Neural progenitor cell (in vitro differentiated cells): Measurements from ENCODE around the gene RASA2. TPM values are rescaled to one million over a fixed set of nuclear protein-coding genes. Genes with fewer than 3 reads are reported as not detected.

Experiments
- DNase-seq: peaks from one replicate; pipeline ENCODE4 v3.0.0-alpha.2; 2016; ENCODE audit warnings: low spot score
- H2AFZ ChIP-seq: fragments of 200-600 bp; sonication (generic); replicated peaks from 2 replicates; pipeline ENCODE4 v1.6.1; 2016; ENCODE audit warnings: antibody characterized with exemption
- H3F3A ChIP-seq: fragments of 200-600 bp; sonication (generic); 2 replicates; pipeline ENCODE4 v1.6.1; 2016; ENCODE audit warnings: antibody characterized with exemption, low read depth
- H3K27ac ChIP-seq: fragments of 200-600 bp; sonication (generic); 2 replicates; pipeline ENCODE4 v1.5.1; 2016; ENCODE audit warnings: mild to moderate bottlenecking
- H3K27me3 ChIP-seq: fragments of 200-600 bp; sonication (generic); 2 replicates; pipeline ENCODE4 v1.6.1; 2016; ENCODE audit warnings: mild to moderate bottlenecking, moderate library complexity
- H3K36me3 ChIP-seq: fragments of 200-600 bp; sonication (generic); 2 replicates; pipeline ENCODE4 v1.5.1; 2016
- H3K4me1 ChIP-seq: fragments of 200-600 bp; sonication (generic); 2 replicates; pipeline ENCODE4 v1.6.1; 2016; ENCODE audit warnings: mixed run types
- H3K4me2 ChIP-seq: fragments of 200-600 bp; sonication (generic); 2 replicates; pipeline ENCODE4 v1.6.1; 2016
- H3K4me3 ChIP-seq: fragments of 200-600 bp; sonication (generic); 2 replicates; pipeline ENCODE4 v1.5.1; 2016
- H3K79me2 ChIP-seq: fragments of 200-600 bp; sonication (generic); 2 replicates; pipeline ENCODE4 v1.6.1; 2016; ENCODE audit warnings: low read depth
- H3K9ac ChIP-seq: fragments of 200-600 bp; sonication (generic); 2 replicates; pipeline ENCODE4 v1.6.1; 2016
- H3K9me3 ChIP-seq: fragments of 200-600 bp; sonication (generic); 2 replicates; pipeline ENCODE4 v1.5.1; 2016; ENCODE audit warnings: low read depth
- H4K20me1 ChIP-seq: fragments of 200-600 bp; sonication (generic); 2 replicates; pipeline ENCODE4 v1.6.1; 2016; ENCODE audit warnings: low read depth
- H3K27ac Mint-ChIP-seq: 3 replicates; pipeline ENCODE4 v1.8.0; 2021; ENCODE audit warnings: mixed read lengths
- H3K27me3 Mint-ChIP-seq: 2 replicates; pipeline ENCODE4 v1.8.0; 2022; ENCODE audit warnings: low read depth, mild to moderate bottlenecking, inconsistent platforms, moderate library complexity, mixed read lengths; ENCODE audit not compliant: insufficient read depth
- H3K36me3 Mint-ChIP-seq: 3 replicates; pipeline ENCODE4 v1.8.0; 2021; ENCODE audit warnings: mixed read lengths
- H3K4me1 Mint-ChIP-seq: 3 replicates; pipeline ENCODE4 v1.8.0; 2021; ENCODE audit warnings: mixed read lengths
- H3K4me3 Mint-ChIP-seq: 3 replicates; pipeline ENCODE4 v1.8.0; 2021; ENCODE audit warnings: mild to moderate bottlenecking, moderate library complexity, mixed read lengths
- H3K9me3 Mint-ChIP-seq: 3 replicates; pipeline ENCODE4 v1.8.0; 2020; ENCODE audit warnings: mixed read lengths
- CTCF ChIP-seq: fragments of 200-600 bp; sonication (generic); IDR thresholded peaks from 2 replicates; pipeline ENCODE4 v1.5.1; 2017; ENCODE audit warnings: antibody characterized with exemption, mild to moderate bottlenecking
- EZH2 ChIP-seq: fragments of 200-600 bp; sonication (generic); IDR thresholded peaks from 2 replicates; pipeline ENCODE4 v1.6.1; 2017; ENCODE audit warnings: antibody characterized with exemption, mild to moderate bottlenecking, moderate library complexity
- EZH2phosphoT487 ChIP-seq: fragments of 200-600 bp; sonication (generic); IDR thresholded peaks from 2 replicates; pipeline ENCODE4 v1.6.1; 2017; ENCODE audit warnings: antibody characterized with exemption
- total RNA-seq: library from RNA; depleted of rRNA; stranded (reverse); fragments of >200 nt; gene quantifications from 2 replicates; pipeline ENCODE4 v1.2.3, GENCODE V29; 2015; ENCODE audit warnings: low replicate concordance

Gene RASA2
- total RNA-seq, 1 donor from 2014 or later, result 48.4 TPM

- Histone ChIP-seq H3K79me2 (no peaks in the 10 kb centered on the region), H3F3A (no peaks in the 10 kb centered on the region), H4K20me1 (no peaks in the 10 kb centered on the region), H3K4me3 (no peak overlapping the region), H2AFZ (no peak overlapping the region), H3K36me3 (peaks cover 20% of the 10 kb centered on the region), H3K4me1 (no peaks in the 10 kb centered on the region), H3K4me2 (no peak overlapping the region), H3K9ac (no peak overlapping the region), H3K9me3 (peaks cover 5% of the 10 kb centered on the region), H3K27ac (no peak overlapping the region), H3K27me3 (no peaks in the 10 kb centered on the region)
- no peak overlapping the region for H3K4me3 Mint-ChIP-seq
- H3K27ac Mint-ChIP-seq, result no peak overlapping the region
- H3K4me1 Mint-ChIP-seq, result no peaks in the 10 kb centered on the region
- peaks cover 71% of the 10 kb centered on the region for H3K36me3 Mint-ChIP-seq
- H3K27me3 Mint-ChIP-seq, result no peaks in the 10 kb centered on the region
- no peak for DNase-seq
- TF ChIP-seq EZH2, result no peak
- TF ChIP-seq CTCF, result no peak
- peaks cover 44% of the 10 kb centered on the region for H3K9me3 Mint-ChIP-seq
Measured at GRCh38 chr3:141544697-141545096, 57.9 kb downstream of the RASA2 start.

- peaks cover 5% of the 10 kb centered on the region for H3K9me3 ChIP-seq
- Mint-ChIP-seq H3K4me1 (peaks cover 3% of the 10 kb centered on the region), H3K27me3 (no peaks in the 10 kb centered on the region), H3K27ac (no peak overlapping the region), H3K9me3 (peaks cover 44% of the 10 kb centered on the region), H3K36me3 (peaks cover 75% of the 10 kb centered on the region), H3K4me3 (no peak overlapping the region)
- no peak overlapping the region for H2AFZ ChIP-seq
- no peak overlapping the region for H3K4me3 ChIP-seq
- peaks cover 20% of the 10 kb centered on the region for H3K36me3 ChIP-seq
- TF ChIP-seq CTCF (no peak), EZH2phosphoT487 (no peak), EZH2 (no peak)
- H3K27ac ChIP-seq, result no peak overlapping the region
- H3K9ac ChIP-seq, result no peak overlapping the region
- no peaks in the 10 kb centered on the region for H3K27me3 ChIP-seq
- DNase-seq, result no peak
- peaks cover 3% of the 10 kb centered on the region for H3F3A ChIP-seq
- no peaks in the 10 kb centered on the region for H4K20me1 ChIP-seq
- no peaks in the 10 kb centered on the region for H3K79me2 ChIP-seq
- no peak overlapping the region for H3K4me2 ChIP-seq
- H3K4me1 ChIP-seq, result no peaks in the 10 kb centered on the region
Measured at GRCh38 chr3:141546081-141546480, 59.3 kb downstream of the RASA2 start.

GRCh38 chr3:141546586-141546985 lies 59.8 kb downstream of the RASA2 start:
- Histone ChIP-seq H3K9ac (no peak overlapping the region), H3K27me3 (no peaks in the 10 kb centered on the region), H3K4me2 (no peak overlapping the region), H3K36me3 (peaks cover 20% of the 10 kb centered on the region), H4K20me1 (no peaks in the 10 kb centered on the region), H3K4me3 (no peak overlapping the region), H3K27ac (no peak overlapping the region), H3K4me1 (no peaks in the 10 kb centered on the region), H2AFZ (no peak overlapping the region), H3K79me2 (no peaks in the 10 kb centered on the region), H3K9me3 (peaks cover 5% of the 10 kb centered on the region), H3F3A (peaks cover 3% of the 10 kb centered on the region)
- Mint-ChIP-seq H3K4me1 (peaks cover 7% of the 10 kb centered on the region), H3K27me3 (no peaks in the 10 kb centered on the region), H3K9me3 (peaks cover 44% of the 10 kb centered on the region), H3K4me3 (no peak overlapping the region), H3K27ac (no peak overlapping the region), H3K36me3 (peaks cover 74% of the 10 kb centered on the region)
- DNase-seq, result no peak
- TF ChIP-seq EZH2 (no peak), CTCF (no peak), EZH2phosphoT487 (no peak)

- Histone ChIP-seq H4K20me1 (no peaks in the 10 kb centered on the region), H2AFZ (no peak overlapping the region), H3K27ac (no peak overlapping the region), H3K4me2 (no peak overlapping the region), H3K79me2 (no peaks in the 10 kb centered on the region), H3K27me3 (no peaks in the 10 kb centered on the region), H3K9me3 (peaks cover 5% of the 10 kb centered on the region), H3K9ac (no peak overlapping the region), H3K4me3 (no peak overlapping the region), H3K4me1 (no peaks in the 10 kb centered on the region), H3F3A (peaks cover 3% of the 10 kb centered on the region), H3K36me3 (peaks cover 15% of the 10 kb centered on the region)
- no peak overlapping the region for H3K27ac Mint-ChIP-seq
- peaks cover 44% of the 10 kb centered on the region for H3K9me3 Mint-ChIP-seq
- no peaks in the 10 kb centered on the region for H3K27me3 Mint-ChIP-seq
- no peak overlapping the region for H3K4me3 Mint-ChIP-seq
- H3K4me1 Mint-ChIP-seq, result peaks cover 7% of the 10 kb centered on the region
- TF ChIP-seq CTCF, result no peak
- no peak for TF ChIP-seq EZH2
- TF ChIP-seq EZH2phosphoT487, result no peak
- DNase-seq, result no peak
- H3K36me3 Mint-ChIP-seq, result peaks cover 64% of the 10 kb centered on the region
Measured at GRCh38 chr3:141547791-141548190, 61.0 kb downstream of the RASA2 start.
